IPS-20b (cell line): ENCODE data around the gene TOX4.
"Not testable (repeated sequence)": the region's sequence is repeated elsewhere in the genome, so short reads cannot be mapped to it uniquely, and the experiment has no call there.

Experiments used
- H3K27ac ChIP-seq: one replicate; pipeline ENCODE4 v1.5.1; 2013; ENCODE audit warnings: low read length
- H3K27me3 ChIP-seq: 2 replicates; pipeline ENCODE4 v1.6.1; 2013; ENCODE audit warnings: mild to moderate bottlenecking, low read length, inconsistent platforms; ENCODE audit not compliant: insufficient read depth
- H3K36me3 ChIP-seq: 2 replicates; pipeline ENCODE4 v1.6.1; 2013; ENCODE audit warnings: low read depth, mild to moderate bottlenecking, inconsistent platforms, low read length, moderate library complexity; ENCODE audit not compliant: insufficient read depth
- H3K4me1 ChIP-seq: 2 replicates; pipeline ENCODE4 v1.6.1; 2013; ENCODE audit warnings: mild to moderate bottlenecking, control low read depth, inconsistent platforms, low read length, moderate library complexity; ENCODE audit not compliant: insufficient read depth
- H3K4me3 ChIP-seq: 2 replicates; pipeline ENCODE4 v1.5.1; 2013; ENCODE audit warnings: mild to moderate bottlenecking, low read length, inconsistent platforms
- H3K9ac ChIP-seq: 2 replicates; pipeline ENCODE4 v1.6.1; 2013; ENCODE audit warnings: low read depth, mild to moderate bottlenecking, inconsistent platforms, low read length, moderate library complexity
- H3K9me3 ChIP-seq: 2 replicates; pipeline ENCODE4 v1.6.1; 2013; ENCODE audit warnings: mild to moderate bottlenecking, low read depth, low read length, inconsistent platforms; ENCODE audit not compliant: insufficient read depth

Gene TOX4

DNA sequence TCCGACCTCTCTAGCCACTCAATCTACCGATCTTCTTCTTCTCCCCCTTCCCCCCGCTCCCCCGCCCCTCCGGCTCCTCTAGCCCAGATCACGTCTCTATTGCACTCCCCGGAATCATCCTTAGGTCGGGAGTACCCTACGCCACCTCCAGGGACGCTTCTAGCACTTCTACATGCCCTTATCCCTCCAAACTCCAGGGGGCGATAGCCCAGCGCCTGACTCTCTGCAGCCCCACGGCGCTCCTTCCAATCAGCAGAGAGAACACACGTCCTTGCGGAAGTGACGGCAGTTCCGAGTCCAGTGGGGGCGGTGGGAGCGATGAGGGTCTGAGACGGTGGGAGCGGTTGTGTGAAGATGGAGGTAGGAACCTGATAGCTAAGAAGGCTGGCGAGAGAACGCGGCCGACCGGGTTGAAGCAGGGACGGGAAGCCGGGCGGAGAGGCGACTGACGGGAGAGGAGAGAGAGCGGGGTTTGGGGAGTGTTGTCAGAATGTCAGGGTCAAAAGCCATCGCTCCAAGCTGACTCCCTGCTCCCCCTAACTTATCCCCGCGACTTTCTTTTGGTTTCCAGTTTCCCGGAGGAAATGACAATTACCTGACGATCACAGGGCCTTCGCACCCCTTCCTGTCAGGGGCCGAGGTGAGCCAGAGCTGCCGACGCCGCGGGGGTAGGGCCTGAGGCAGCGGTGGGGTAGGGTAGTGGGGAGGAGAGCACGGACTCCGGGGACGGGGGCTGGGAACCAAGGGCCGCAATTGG, at the start of gene TOX4, which contains the start of gene RAB2B:
Gene TOX4 (plus strand): TSS at position 271 of the 757 bp plus-strand sequence. CDS start 84 bp downstream, at position 355.
Gene RAB2B (minus strand): TSS at position 35 of the 757 bp plus-strand sequence. CDS start 87 bp downstream, outside the sequence.
- no peaks in the 10 kb centered on the region for H3K9me3 ChIP-seq
- H3K27me3 ChIP-seq, result no peaks in the 10 kb centered on the region
- H3K4me3 ChIP-seq, result peak within 1 kb of the TSS; percentile 99
- H3K9ac ChIP-seq, result peak within 1 kb of the TSS; percentile 93
- peak within 1 kb of the TSS; percentile 46 for H3K27ac ChIP-seq
- H3K36me3 ChIP-seq, result peaks cover 30% of the 10 kb centered on the region
- H3K4me1 ChIP-seq, result peaks cover 3% of the 10 kb centered on the region; the same call in 1 of the 2 replicates

GRCh38 chr14:21428930-21429329, 48.1 kb upstream of the TOX4 start:
- Histone ChIP-seq H3K27ac (no peak overlapping the region), H3K9ac (no peak overlapping the region), H3K9me3 (no peaks in the 10 kb centered on the region), H3K4me1 (no peaks in the 10 kb centered on the region), H3K27me3 (no peaks in the 10 kb centered on the region), H3K36me3 (peaks cover 86% of the 10 kb centered on the region), H3K4me3 (no peak overlapping the region)

GRCh38 chr14:21431126-21431525, 45.9 kb upstream of the TOX4 start:
- H3K4me1 ChIP-seq, result no peaks in the 10 kb centered on the region; the same call in 1 of the 2 replicates
- H3K36me3 ChIP-seq, result peaks cover 67% of the 10 kb centered on the region
- no peak overlapping the region for H3K27ac ChIP-seq
- H3K9me3 ChIP-seq, result no peaks in the 10 kb centered on the region
- H3K9ac ChIP-seq, result no peak overlapping the region
- H3K4me3 ChIP-seq, result no peak overlapping the region
- H3K27me3 ChIP-seq, result no peaks in the 10 kb centered on the region

GRCh38 chr14:21436567-21437062, 40.4 kb upstream of the TOX4 start:
- H3K4me1 ChIP-seq, result peaks cover 7% of the 10 kb centered on the region; the same call in 1 of the 2 replicates
- H3K4me3 ChIP-seq, result peak overlapping the region; percentile 89
- H3K9ac ChIP-seq, result peak overlapping the region; percentile 89
- H3K27ac ChIP-seq, result no peak overlapping the region
- H3K9me3 ChIP-seq, result no peaks in the 10 kb centered on the region
- H3K27me3 ChIP-seq, result no peaks in the 10 kb centered on the region
- H3K36me3 ChIP-seq, result peaks cover 12% of the 10 kb centered on the region

GRCh38 chr14:21437063-21437901, 39.7 kb upstream of the TOX4 start:
- Histone ChIP-seq H3K36me3 (peaks cover 11% of the 10 kb centered on the region; the same call in 1 of the 2 replicates), H3K27ac (peak overlapping the region; percentile 74), H3K4me1 (peaks cover 7% of the 10 kb centered on the region; the same call in 1 of the 2 replicates), H3K9ac (peak overlapping the region; percentile 89), H3K27me3 (no peaks in the 10 kb centered on the region), H3K9me3 (no peaks in the 10 kb centered on the region), H3K4me3 (peak overlapping the region; percentile 89)

DNA sequence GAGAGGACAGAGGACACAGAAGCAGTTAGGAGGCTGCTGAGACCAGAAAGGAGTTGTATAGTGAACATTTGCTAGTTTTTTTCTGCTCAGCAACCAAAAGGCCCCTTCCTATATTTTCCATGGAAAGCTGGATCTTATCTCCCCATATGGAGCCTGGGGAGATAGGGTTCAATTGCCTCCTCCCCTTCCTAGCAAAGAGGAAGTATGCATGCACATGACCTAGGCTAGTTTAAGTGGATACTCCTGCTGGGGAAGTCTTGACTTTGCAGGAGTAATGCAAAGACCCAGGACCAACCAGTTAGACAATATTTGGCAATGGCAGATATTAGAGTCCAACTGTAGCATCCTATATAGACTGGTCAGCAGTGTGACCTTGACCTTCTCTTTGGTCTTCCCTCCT, 36.1 kb upstream of the TOX4 start:
- no peak overlapping the region for H3K9ac ChIP-seq
- H3K27ac ChIP-seq, result no peak overlapping the region
- H3K4me3 ChIP-seq, result no peak overlapping the region
- no peaks in the 10 kb centered on the region for H3K9me3 ChIP-seq
- no peaks in the 10 kb centered on the region for H3K27me3 ChIP-seq
- H3K36me3 ChIP-seq, result 0 out of 2 replicates have a peak, but pooled peaks cover 3% of the 10 kb centered on the region
- H3K4me1 ChIP-seq, result peaks cover 7% of the 10 kb centered on the region; the same call in 1 of the 2 replicates

GRCh38 chr14:21442657-21443056, 34.3 kb upstream of the TOX4 start:
- H3K9ac ChIP-seq, H3K4me1 ChIP-seq, H3K27me3 ChIP-seq: not testable (repeated sequence)

GRCh38 chr14:21449899-21450216, 27.1 kb upstream of the TOX4 start:
- no peaks in the 10 kb centered on the region for H3K9me3 ChIP-seq
- peaks cover 16% of the 10 kb centered on the region for H3K36me3 ChIP-seq
- H3K27ac ChIP-seq, result no peak overlapping the region
- no peak overlapping the region for H3K9ac ChIP-seq
- H3K4me1 ChIP-seq, result no peaks in the 10 kb centered on the region; the same call in 1 of the 2 replicates
- H3K27me3 ChIP-seq, result no peaks in the 10 kb centered on the region
- H3K4me3 ChIP-seq, result no peak overlapping the region

More at GRCh38 chr14:21442657-21443056, 34.3 kb upstream of the TOX4 start:
- H3K9me3 ChIP-seq, H3K36me3 ChIP-seq, H3K27ac ChIP-seq, H3K4me3 ChIP-seq: not testable (repeated sequence)

- H3K4me1 ChIP-seq, result no peaks in the 10 kb centered on the region; the same call in 1 of the 2 replicates
- H3K27ac ChIP-seq, result no peak overlapping the region
These were observed 22.0 kb upstream of the TOX4 start for GRCh38 chr14:21454843-21455544.

DNA sequence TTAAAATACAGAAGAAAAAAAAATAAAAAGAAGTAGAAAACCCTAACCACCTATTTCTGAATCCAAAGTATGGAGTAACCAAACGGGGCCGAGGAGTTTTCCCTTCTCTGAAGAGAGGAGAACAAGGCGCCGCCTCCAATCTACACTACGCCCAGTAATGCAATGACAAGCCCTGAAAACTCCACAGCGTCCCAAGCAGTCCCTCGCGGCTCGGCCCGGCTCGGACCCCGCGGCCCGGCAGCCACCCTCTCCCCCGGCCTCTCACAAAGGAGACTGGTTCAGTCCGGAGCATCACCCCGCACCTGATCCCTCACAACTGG, 21.4 kb upstream of the TOX4 start:
- H3K36me3 ChIP-seq, result peaks cover 33% of the 10 kb centered on the region
- no peaks in the 10 kb centered on the region for H3K27me3 ChIP-seq
- H3K27ac ChIP-seq, result peak overlapping the region; percentile 69

More at GRCh38 chr14:21454843-21455544, 22.0 kb upstream of the TOX4 start:
- H3K36me3 ChIP-seq, result peaks cover 31% of the 10 kb centered on the region
- H3K9ac ChIP-seq, result peak overlapping the region; percentile 94
- H3K4me3 ChIP-seq, result peak overlapping the region; percentile 92
- no peaks in the 10 kb centered on the region for H3K27me3 ChIP-seq
- H3K9me3 ChIP-seq, result no peaks in the 10 kb centered on the region

More for the DNA sequence above, 21.4 kb upstream of the TOX4 start:
- Histone ChIP-seq H3K4me1 (no peaks in the 10 kb centered on the region; the same call in 1 of the 2 replicates), H3K9me3 (no peaks in the 10 kb centered on the region), H3K9ac (peak overlapping the region; percentile 94), H3K4me3 (peak overlapping the region; percentile 92)
